Esophagus muscularis mucosa (tissue), 4 donors: ENCODE results near the gene PI4K2B. TPM values are rescaled to one million over a fixed set of nuclear protein-coding genes. Genes with fewer than 3 reads are reported as not detected.
"Not testable (repeated sequence)": the region's sequence is repeated elsewhere in the genome, so short reads cannot be mapped to it uniquely, and the experiment has no call there.

ENCODE experiments used
- DNase-seq: peaks from one replicate; pipeline ENCODE4 v3.0.0-alpha.2; 2017; ENCODE audit errors: extremely low spot score
- H3K27ac ChIP-seq, 4 donors: fragments of 200-600 bp; sonication (generic); replicated peaks in 1 of 4; 1 replicate in 3 of 4; 2 replicates in 1 of 4; pipeline ENCODE4 v1.5.1; 2016 to 2019; ENCODE audit warnings: mild to moderate bottlenecking in 1 of 4
- H3K27me3 ChIP-seq, 4 donors: fragments of 200-600 bp; sonication (generic); one replicate each; pipeline versions ENCODE4 v1.5.1 to v1.6.0; 2016 to 2019
- H3K36me3 ChIP-seq, 4 donors: fragments of 200-600 bp; sonication (generic); one replicate each; pipeline ENCODE4 v1.5.1; 2016 to 2019
- H3K4me1 ChIP-seq, 4 donors: fragments of 200-600 bp; sonication (generic); one replicate each; pipeline ENCODE4 v1.5.1; 2016 to 2019
- H3K4me3 ChIP-seq, 4 donors: fragments of 200-600 bp; sonication (generic); 1 replicate in 2 of 4; 2 replicates in 2 of 4; pipeline ENCODE4 v1.5.1; 2016 to 2019; ENCODE audit warnings: mild to moderate bottlenecking in 4 of 4, moderate library complexity in 1 of 4
- H3K9me3 ChIP-seq, 4 donors: fragments of 200-600 bp; sonication (generic); 1 replicate in 3 of 4; 2 replicates in 1 of 4; pipeline ENCODE4 v1.5.1; 2016 to 2019
- CTCF ChIP-seq, 3 experiments: fragments of 200-600 bp in 2 of 3; fragments of 450-650 bp in 1 of 3; sonication (generic) in 2 of 3; IDR thresholded peaks; one replicate each; pipeline ENCODE4 v1.5.1; 2017 to 2019; ENCODE audit warnings: antibody characterized with exemption in 3 of 3, mild to moderate bottlenecking in 2 of 3, moderate library complexity in 1 of 3
- EP300 ChIP-seq: sonication (generic); formaldehyde crosslinking; IDR thresholded peaks from one replicate; pipeline ENCODE4 v1.6.1; 2017; ENCODE audit warnings: antibody characterized with exemption
- POLR2A ChIP-seq: fragments of 450-650 bp; IDR thresholded peaks from one replicate; pipeline ENCODE4 v1.6.1; 2017; ENCODE audit warnings: antibody characterized with exemption, moderate library complexity, mild to moderate bottlenecking, low read depth
- POLR2AphosphoS5 ChIP-seq, 2 donors: sonication (generic); formaldehyde crosslinking; IDR thresholded peaks; one replicate each; pipeline ENCODE4 v1.6.1; 2017; ENCODE audit warnings: antibody characterized with exemption in 2 of 2
- WGBS: methylation state at CpG from one replicate; pipeline ENCODE4 v1.1.5; 2018; 5-methylcytosine and 5-hydroxymethylcytosine counted together
- intact Hi-C: fragments of 100-400 bp; cut with DNase I; formaldehyde crosslinking; loops from one replicate; pipeline ENCODE4 v1.15.1; 2023
- total RNA-seq, 4 donors: library from RNA; depleted of rRNA; stranded (reverse); fragments of >200 nt; gene quantifications; one replicate each; pipeline versions ENCODE4 v1.1.0 to v1.2.1, GENCODE V29; 2016

PI4K2B gene
- total RNA-seq, 4 donors from 2014 or later: 9.0 to 16.2 (median 12.9) TPM

- no peak for DNase-seq
- intact Hi-C loops: no loop called here
- TF ChIP-seq EP300: no peak
- no peak for TF ChIP-seq CTCF (IDR thresholded peaks at IDR 0.05)
- TF ChIP-seq POLR2AphosphoS5 (IDR thresholded peaks at IDR 0.05): no peak
- no peak for TF ChIP-seq POLR2A
- Histone ChIP-seq H3K27ac (no peak overlapping the region), H3K9me3 (no peaks in the 10 kb centered on the region), H3K4me1 (peaks cover 0 to 8% (median 0%) of the 10 kb centered on the region in 4 donors), H3K36me3 (peaks cover 15 to 27% (median 25%) of the 10 kb centered on the region in 4 donors), H3K4me3 (no peak overlapping the region), H3K27me3 (no peaks in the 10 kb centered on the region)
- 81% methylated on average over 9 of the region's 9 CpGs for WGBS
Measured at GRCh38 chr4:25252230-25253070, 18.6 kb downstream of the PI4K2B start.

- 27% methylated on average over 2 of the region's 2 CpGs for WGBS
- Histone ChIP-seq H3K36me3 (peaks cover 15 to 28% (median 26%) of the 10 kb centered on the region in 4 donors), H3K27me3 (no peaks in the 10 kb centered on the region), H3K4me3 (no peak overlapping the region), H3K27ac (no peak overlapping the region), H3K4me1 (peaks cover 0 to 8% (median 0%) of the 10 kb centered on the region in 4 donors), H3K9me3 (no peaks in the 10 kb centered on the region)
- no peak for DNase-seq
- TF ChIP-seq POLR2AphosphoS5 (IDR thresholded peaks at IDR 0.05) (no peak), CTCF (IDR thresholded peaks at IDR 0.05) (no peak), POLR2A (no peak), EP300 (no peak)
- intact Hi-C loops: no loop called here
Measured at GRCh38 chr4:25253071-25253445, 19.2 kb downstream of the PI4K2B start.

DNA sequence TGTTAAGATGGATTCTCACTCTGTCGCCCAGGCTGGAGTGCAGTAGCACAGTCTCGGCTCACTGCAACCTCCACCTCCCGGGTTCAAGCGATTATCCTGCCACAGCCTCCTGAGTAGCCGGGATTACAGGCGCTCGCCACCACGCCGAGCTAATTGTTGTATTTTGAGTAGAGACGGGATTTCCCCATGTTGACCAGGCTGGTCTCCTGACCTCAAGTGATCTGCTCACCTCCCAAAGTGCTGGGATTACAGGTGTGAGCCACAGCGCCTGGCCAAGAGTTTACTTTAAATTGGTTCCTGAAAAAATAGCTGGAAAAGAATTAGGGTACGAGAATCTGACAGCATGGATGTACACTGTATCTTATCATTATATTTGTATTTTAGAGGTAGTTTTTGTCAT is 20.0 kb downstream of the PI4K2B start:
- H3K27me3 ChIP-seq, DNase-seq, H3K9me3 ChIP-seq, H3K4me3 ChIP-seq, H3K4me1 ChIP-seq, H3K27ac ChIP-seq, intact Hi-C loops: not testable (repeated sequence)
- H3K36me3 ChIP-seq: peaks cover 15 to 33% (median 26%) of the 10 kb centered on the region in 4 donors
- 94% methylated on average over 12 of the region's 12 CpGs for WGBS

DNA sequence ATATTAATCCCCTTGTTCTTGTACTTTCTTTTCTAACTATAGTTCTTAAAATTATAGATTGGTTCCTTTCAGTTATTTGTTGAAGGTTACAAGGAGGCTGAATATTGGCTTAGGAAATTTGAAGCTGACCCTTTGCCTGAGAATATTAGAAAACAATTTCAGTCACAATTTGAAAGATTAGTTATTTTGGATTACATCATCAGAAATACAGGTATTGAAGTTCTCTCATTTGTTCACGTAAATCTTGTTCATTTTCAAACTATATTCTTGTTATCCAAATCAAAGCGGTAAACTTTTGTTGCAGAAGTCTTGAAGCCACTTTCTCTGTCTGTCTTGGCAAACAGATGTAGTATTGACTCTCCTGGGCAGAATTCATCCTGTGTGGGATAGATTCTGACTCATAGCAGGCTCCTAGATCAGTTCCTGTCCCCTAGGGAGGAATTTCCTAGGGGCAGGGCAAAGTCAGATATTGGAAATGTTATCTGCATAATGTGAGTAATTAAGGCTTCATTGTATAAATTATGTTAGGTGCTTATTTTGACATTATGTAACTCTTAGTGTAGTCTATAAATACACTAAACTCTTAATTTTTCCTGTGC is 25.2 kb downstream of the PI4K2B start:
- Histone ChIP-seq H3K36me3 (peaks cover 15 to 51% (median 37%) of the 10 kb centered on the region in 4 donors), H3K4me3 (no peak overlapping the region), H3K27me3 (no peaks in the 10 kb centered on the region), H3K9me3 (no peaks in the 10 kb centered on the region), H3K27ac (no peak overlapping the region), H3K4me1 (no peaks in the 10 kb centered on the region)
- 98% methylated on average over 2 of the region's 2 CpGs for WGBS
- intact Hi-C loops: no loop called here
- DNase-seq: no peak
- no peak for TF ChIP-seq EP300
- no peak for TF ChIP-seq CTCF (IDR thresholded peaks at IDR 0.05)
- no peak for TF ChIP-seq POLR2AphosphoS5 (IDR thresholded peaks at IDR 0.05)
- no peak for TF ChIP-seq POLR2A

DNA sequence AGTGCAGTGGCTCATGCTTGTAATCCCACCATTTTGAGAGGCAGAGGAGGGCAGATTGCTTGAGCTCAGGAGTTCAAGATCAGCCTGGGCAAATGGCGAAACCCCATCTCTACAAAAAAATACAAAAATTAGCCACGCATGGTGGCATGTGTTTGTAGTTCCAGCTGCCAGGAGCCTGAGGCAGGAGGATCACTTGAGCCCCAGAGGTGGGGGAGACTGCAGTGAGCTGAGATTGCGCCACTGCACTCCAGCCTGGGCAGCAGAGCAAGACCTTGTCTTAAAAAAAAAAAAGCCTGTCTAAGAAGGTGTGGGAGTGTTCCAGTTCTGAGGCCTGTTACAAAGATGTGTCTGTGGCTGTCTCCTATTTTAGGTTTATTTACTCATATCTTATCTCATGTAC is 38.0 kb downstream of the PI4K2B start:
- H3K9me3 ChIP-seq: no peaks in the 10 kb centered on the region
- TF ChIP-seq EP300 (no peak), POLR2A (no peak), POLR2AphosphoS5 (IDR thresholded peaks at IDR 0.05) (no peak), CTCF (IDR thresholded peaks at IDR 0.05) (no peak)
- H3K4me3 ChIP-seq: no peak overlapping the region
- intact Hi-C loops: loop anchor here (10.0 kb wide), 1 partner anchor 1677 kb away; no protein-coding TSS in a partner anchor
- no peak overlapping the region for H3K27ac ChIP-seq
- H3K36me3 ChIP-seq: peaks cover 2 to 51% (median 13%) of the 10 kb centered on the region in 4 donors
- 97% methylated on average over 3 of the region's 3 CpGs for WGBS
- DNase-seq: no peak
- no peaks in the 10 kb centered on the region for H3K4me1 ChIP-seq
- H3K27me3 ChIP-seq: no peaks in the 10 kb centered on the region
